HEK293 (cell line): ENCODE results near the gene DVL3.

Source experiments
- CTCF ChIP-seq: fragments of 450-650 bp; formaldehyde crosslinking; IDR thresholded peaks from 2 replicates; pipeline ENCODE4 v1.5.1; 2016; ENCODE audit warnings: missing biosample characterization, missing genetic modification characterization
- REPIN1 ChIP-seq: fragments of 450-650 bp; formaldehyde crosslinking; IDR thresholded peaks from 2 replicates; pipeline ENCODE4 v1.5.1; 2017; ENCODE audit warnings: missing biosample characterization, missing genetic modification characterization, low read depth
- REST ChIP-seq: fragments of 450-650 bp; formaldehyde crosslinking; IDR thresholded peaks from 2 replicates; pipeline ENCODE4 v1.5.1; 2016; ENCODE audit warnings: missing biosample characterization, missing genetic modification characterization
- ZBTB49 ChIP-seq: fragments of 450-650 bp; formaldehyde crosslinking; IDR thresholded peaks from 2 replicates; pipeline ENCODE4 v1.5.1; 2016; ENCODE audit warnings: missing biosample characterization, missing genetic modification characterization, low read depth
- ZEB2 ChIP-seq: fragments of 450-650 bp; formaldehyde crosslinking; IDR thresholded peaks from 2 replicates; pipeline ENCODE4 v1.5.1; 2016; ENCODE audit warnings: missing biosample characterization, missing genetic modification characterization
- ZNF112 ChIP-seq: fragments of 450-650 bp; formaldehyde crosslinking; IDR thresholded peaks from 2 replicates; pipeline ENCODE4 v1.5.0; 2017; ENCODE audit warnings: missing biosample characterization, missing genetic modification characterization
- ZNF114 ChIP-seq: fragments of 450-650 bp; formaldehyde crosslinking; IDR thresholded peaks from 2 replicates; pipeline ENCODE4 v1.5.0; 2017; ENCODE audit warnings: missing biosample characterization, missing genetic modification characterization

GRCh38 chr3:184167786-184168185 lies 12.6 kb downstream of the DVL3 start:
- TF ChIP-seq ZNF114: no peak
- TF ChIP-seq CTCF: no peak
- no peak for TF ChIP-seq REPIN1
- no peak for TF ChIP-seq REST
- no peak for TF ChIP-seq ZNF112 (tag by site-specific recombination)
- no peak for TF ChIP-seq ZEB2 (tag by site-specific recombination)
- TF ChIP-seq ZBTB49 (tag by site-specific recombination): no peak
